Endothelial cell of umbilical vein (primary cell): Measurements from ENCODE around the gene PACRGL.

ENCODE experiments used
- CTCF ChIP-seq, 2 donors: IDR thresholded peaks; 1 replicate in 1 of 2; 2 replicates in 1 of 2; pipeline ENCODE4 v1.5.1; 2011; ENCODE audit warnings: low read length in 2 of 2, mild to moderate bottlenecking in 2 of 2, moderate library complexity in 2 of 2, control low read depth in 1 of 2, inconsistent platforms in 1 of 2, low read depth in 1 of 2; ENCODE audit not compliant: insufficient read depth in 1 of 2; ENCODE audit errors: extremely low read depth in 1 of 2
- EZH2 ChIP-seq: IDR thresholded peaks from 2 replicates; pipeline ENCODE4 v1.6.1; 2012; ENCODE audit warnings: borderline replicate concordance, low read depth, mild to moderate bottlenecking, moderate library complexity, low read length, inconsistent platforms; ENCODE audit not compliant: severe bottlenecking
- MAX ChIP-seq: IDR thresholded peaks from 2 replicates; pipeline ENCODE4 v1.6.1; 2011; ENCODE audit not compliant: insufficient read depth, insufficient read length
- MYC ChIP-seq: IDR thresholded peaks from one replicate; pipeline ENCODE4 v1.6.1; 2011; ENCODE audit warnings: mild to moderate bottlenecking, low read depth, low read length
- POLR2A ChIP-seq: IDR thresholded peaks from 2 replicates; pipeline ENCODE4 v1.6.1; 2012; ENCODE audit warnings: low read depth, mild to moderate bottlenecking, control low read depth, low read length
- POLR2AphosphoS5 ChIP-seq: IDR thresholded peaks from 2 replicates; pipeline ENCODE4 v1.6.1; 2012; ENCODE audit warnings: low read depth, mild to moderate bottlenecking, control low read depth, low read length, moderate library complexity; ENCODE audit not compliant: insufficient read depth

GRCh38 chr4:20754036-20754435 lies 53.8 kb downstream of the PACRGL start:
- TF ChIP-seq MYC (no peak), CTCF (IDR thresholded peaks at IDR 0.05; ENCODE audit: extremely low read depth in 1 of 2, insufficient read depth in 1 of 2, low read depth in 1 of 2, low read length in 2 of 2) (no peak), POLR2A (no peak), MAX (no peak), POLR2AphosphoS5 (no peak), EZH2 (no peak)
